Fibroblast of pulmonary artery (primary cell): Measurements from ENCODE around the gene PLPP2.

Experiments used
- DNase-seq: peaks from one replicate; pipeline ENCODE4 v3.0.0-alpha.2; 2010; ENCODE audit warnings: low read depth
- H3K4me3 ChIP-seq: replicated peaks from 2 replicates; pipeline ENCODE4 v1.5.1; 2011; ENCODE audit warnings: low read depth, mild to moderate bottlenecking, control low read depth, low read length, moderate library complexity
- TF ChIP-seq, protein P1 (sequence below): IDR thresholded peaks from 2 replicates; pipeline ENCODE4 v1.5.1; 2011; ENCODE audit warnings: mild to moderate bottlenecking, control low read depth, low read length, inconsistent platforms; ENCODE audit errors: missing control alignments

PLPP2 gene

DNA sequence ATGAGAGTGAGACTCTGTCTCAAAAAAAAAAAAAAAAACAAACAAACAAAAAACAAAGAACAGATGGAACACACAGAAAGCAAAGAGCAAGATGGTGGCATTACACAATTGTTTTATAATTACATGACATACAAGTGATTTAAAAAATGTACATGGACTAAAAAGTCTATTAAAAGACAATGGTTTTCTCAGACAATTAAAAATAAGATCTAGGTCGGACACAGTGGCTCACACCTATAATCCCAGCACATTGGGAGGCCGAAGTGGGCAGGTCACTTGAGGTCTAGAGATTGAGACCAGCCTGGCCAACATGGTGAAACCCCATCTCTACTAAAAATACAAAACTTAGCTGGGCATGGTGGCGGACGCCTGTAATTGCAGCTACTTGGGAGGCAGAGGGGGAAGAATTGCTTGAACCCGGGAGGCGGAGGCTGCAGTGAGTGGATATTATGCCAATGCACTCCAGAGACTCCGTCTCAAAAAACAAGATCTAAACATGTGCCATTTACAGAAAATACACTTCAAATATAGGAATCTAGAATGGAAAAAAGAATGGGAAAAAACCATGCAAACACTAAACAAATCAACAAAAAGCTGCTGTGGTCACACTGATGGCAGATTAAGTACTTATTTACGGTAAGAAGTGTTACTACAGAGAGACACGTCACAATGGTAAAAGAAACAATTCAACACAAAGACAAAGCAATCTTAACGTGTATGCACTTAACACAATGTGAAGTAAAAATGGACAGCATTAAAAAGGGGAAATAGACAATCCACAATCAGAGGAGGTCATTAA lies 26.7 kb upstream of the PLPP2 start:
- no peak for DNase-seq
- H3K4me3 ChIP-seq: no peak overlapping the region
- TF ChIP-seq, protein P1, sequence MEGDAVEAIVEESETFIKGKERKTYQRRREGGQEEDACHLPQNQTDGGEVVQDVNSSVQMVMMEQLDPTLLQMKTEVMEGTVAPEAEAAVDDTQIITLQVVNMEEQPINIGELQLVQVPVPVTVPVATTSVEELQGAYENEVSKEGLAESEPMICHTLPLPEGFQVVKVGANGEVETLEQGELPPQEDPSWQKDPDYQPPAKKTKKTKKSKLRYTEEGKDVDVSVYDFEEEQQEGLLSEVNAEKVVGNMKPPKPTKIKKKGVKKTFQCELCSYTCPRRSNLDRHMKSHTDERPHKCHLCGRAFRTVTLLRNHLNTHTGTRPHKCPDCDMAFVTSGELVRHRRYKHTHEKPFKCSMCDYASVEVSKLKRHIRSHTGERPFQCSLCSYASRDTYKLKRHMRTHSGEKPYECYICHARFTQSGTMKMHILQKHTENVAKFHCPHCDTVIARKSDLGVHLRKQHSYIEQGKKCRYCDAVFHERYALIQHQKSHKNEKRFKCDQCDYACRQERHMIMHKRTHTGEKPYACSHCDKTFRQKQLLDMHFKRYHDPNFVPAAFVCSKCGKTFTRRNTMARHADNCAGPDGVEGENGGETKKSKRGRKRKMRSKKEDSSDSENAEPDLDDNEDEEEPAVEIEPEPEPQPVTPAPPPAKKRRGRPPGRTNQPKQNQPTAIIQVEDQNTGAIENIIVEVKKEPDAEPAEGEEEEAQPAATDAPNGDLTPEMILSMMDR: no peak

DNA sequence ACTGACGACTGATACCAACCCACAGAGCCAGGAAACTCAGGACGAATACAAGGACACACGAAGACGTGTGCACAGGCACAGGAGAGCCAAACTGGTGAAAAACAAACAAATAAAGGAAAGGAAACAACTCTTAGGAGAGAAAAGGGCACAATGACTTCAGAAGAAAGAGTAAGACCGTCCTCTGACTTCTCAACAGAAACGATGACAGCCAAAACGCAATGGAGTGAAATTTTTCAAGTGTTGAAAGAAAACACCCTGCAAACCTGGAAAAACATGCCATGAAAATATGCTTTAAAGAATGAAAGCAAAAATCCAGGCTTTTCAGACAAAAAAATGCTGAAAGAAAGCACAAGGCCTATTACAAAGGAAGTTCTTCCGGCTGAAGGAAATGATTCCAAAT lies 24.6 kb upstream of the PLPP2 start:
- H3K4me3 ChIP-seq: no peak overlapping the region
- TF ChIP-seq, protein P1: no peak
- no peak for DNase-seq

DNA sequence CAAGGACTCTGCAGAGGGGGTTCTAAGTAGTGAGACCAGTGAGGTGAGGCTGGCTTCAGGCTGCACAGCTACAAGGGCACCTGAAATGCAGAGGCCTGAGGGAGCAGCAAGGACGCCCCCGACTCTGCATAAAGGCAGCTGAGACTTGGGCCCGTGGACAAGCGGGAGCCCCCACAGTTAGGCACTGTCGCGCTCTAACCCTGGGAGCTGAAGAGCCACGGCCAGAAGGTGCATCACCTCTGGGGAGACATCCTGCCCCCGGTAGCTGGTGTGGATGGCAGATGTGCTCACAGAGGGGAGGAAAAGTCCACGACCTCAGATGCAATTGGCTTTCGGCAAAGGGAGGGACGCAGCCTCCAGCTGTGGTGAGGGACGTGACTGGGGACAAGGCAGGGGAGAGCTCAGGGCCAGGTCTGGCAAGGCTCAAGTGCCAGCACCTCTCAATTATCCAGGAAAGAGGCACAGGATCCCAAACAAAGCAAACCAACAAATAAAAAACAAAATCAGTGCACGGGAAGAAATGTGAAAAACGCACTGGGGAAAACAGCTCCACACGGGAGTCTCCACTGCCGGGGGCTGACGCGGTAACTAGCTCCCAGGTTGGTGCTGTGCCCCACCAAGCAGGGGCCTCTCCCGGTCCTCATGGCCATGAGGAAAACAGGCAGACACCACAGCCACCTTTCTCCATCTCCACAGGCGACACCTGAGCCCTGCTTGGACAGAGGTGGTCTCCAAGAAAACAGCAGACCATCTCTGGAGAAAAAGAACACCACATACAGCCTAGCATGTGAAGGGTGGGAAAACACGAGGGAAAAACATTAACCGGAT lies 23.0 kb upstream of the PLPP2 start:
- TF ChIP-seq, protein P1: no peak
- H3K4me3 ChIP-seq: no peak overlapping the region
- no peak for DNase-seq

DNA sequence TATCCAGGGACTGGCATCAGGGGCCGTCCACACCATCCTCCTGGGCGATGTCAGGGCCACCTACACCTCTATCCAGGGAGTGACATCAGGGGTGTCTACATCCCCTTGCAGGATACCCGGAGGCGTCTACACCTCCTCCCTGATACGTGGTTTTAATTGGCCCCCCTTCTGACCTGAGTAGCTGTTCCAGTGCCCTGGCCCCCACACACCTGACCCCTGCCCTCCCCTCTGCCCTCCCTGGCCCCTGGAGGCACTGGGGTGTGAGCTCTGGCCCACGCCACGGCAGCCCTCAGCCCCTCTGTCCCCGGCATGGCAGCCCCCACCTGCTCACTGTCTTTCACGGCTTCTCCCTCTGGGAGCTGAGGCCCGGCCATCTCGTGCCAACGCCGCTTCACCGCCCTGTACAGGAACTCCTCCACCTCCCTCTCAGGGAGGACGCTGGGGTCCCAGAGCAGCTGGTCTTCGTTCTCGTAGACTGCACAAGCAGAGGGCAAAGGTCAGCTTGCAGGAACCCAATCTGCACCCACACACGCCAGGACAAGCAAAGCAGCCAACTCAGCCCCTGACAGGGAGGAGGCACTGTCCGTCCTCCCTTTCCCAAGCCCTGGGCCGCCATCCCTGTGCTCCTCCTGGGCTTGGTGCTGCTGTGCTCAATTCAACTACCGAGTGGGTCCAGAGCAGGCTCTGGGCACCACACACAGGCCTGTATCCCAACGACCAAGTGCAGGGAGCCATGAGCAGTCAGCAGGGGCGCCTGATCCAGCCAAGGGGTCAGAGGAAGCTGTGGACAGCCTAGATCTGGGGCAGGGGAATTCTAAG lies 22.2 kb upstream of the PLPP2 start:
- TF ChIP-seq, protein P1: no peak
- H3K4me3 ChIP-seq: no peak overlapping the region
- no peak for DNase-seq

DNA sequence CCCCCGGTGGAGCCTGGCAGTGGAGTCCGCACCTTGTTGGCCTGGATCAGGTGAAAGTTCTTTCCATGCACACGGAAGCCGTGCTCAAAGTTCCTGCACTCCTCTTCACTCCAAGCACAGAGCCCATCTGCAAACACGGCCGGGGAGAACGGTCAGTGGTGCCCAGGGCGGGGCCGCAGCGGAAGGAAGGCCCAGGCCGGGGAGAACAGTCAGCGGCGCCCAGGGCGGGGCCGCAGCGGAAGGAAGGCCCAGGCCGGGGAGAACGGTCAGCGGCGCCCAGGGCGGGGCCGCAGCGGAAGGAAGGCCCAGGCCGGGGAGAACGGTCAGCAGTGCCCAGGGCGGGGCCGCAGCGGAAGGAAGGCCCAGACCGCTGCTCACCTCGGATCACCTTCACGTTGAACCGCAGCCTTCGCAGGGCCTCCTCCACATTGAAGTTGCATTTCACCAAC lies 20.6 kb upstream of the PLPP2 start:
- no peak for DNase-seq
- no peak overlapping the region for H3K4me3 ChIP-seq
- TF ChIP-seq, protein P1: no peak

DNA sequence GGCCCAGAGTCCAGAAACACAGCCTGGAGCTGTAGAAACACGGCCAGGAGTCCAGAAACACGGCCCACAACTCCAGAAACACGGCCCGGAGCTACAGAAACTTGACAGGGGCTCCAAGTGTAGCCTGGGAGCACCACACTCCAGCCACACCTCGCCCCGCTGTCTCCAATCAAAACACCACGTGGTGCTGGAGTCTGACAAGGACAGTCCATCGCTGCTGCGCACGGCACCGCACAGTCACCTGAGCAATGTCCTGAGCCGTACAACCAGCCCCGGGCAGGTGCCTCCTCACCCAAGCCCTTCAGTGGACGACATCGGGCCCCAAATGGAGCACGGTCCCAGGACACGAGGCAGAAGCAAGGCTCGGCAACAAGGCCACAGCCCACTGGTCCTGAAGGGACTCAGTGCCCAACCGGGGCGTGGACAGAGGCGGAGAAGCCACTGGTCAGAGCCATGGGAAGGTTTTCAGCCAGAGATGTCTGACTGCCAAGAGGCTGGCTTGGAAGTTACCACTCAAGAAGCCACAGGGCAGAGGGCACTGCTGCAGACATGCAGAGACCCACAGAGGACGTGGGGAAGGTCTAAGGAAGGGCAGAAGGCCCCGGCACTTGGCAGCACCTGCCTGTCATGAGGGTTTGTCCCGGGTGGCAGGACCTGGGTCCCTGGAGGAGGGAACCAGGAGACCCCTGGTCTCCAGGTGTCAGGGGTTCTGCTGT lies 19.7 kb upstream of the PLPP2 start:
- H3K4me3 ChIP-seq: no peak overlapping the region
- no peak for DNase-seq

More for the DNA sequence above, 19.7 kb upstream of the PLPP2 start:
- TF ChIP-seq, protein P1: no peak
